CD4-positive, CD25-positive, alpha-beta regulatory T cell (primary cell): ENCODE data around the gene UQCRQ. TPM values are rescaled to one million over a fixed set of nuclear protein-coding genes. Genes with fewer than 3 reads are reported as not detected.

Experiments
- ATAC-seq, 2 donors: fragments of 150-1000 bp; cut with Tn5 transposase; one replicate each; pipeline ENCODE4 v1.10.0; 2021; ENCODE audit warnings: low read depth in 2 of 2, moderate number of reproducible peaks in 2 of 2, moderate library complexity in 1 of 2
- DNase-seq, 3 donors: peaks; one replicate each; pipeline versions ENCODE4 v3.0.0 to v3.0.0-alpha.2; 2012 to 2022; ENCODE audit warnings: mixed read lengths in 1 of 3
- H3K27ac ChIP-seq: one replicate; pipeline ENCODE4 v1.7.0; 2013; ENCODE audit warnings: mild to moderate bottlenecking, low read length; ENCODE audit not compliant: insufficient read depth, poor library complexity, severe bottlenecking
- H3K27me3 ChIP-seq: one replicate; pipeline ENCODE4 v1.7.0; 2013; ENCODE audit warnings: low read length; ENCODE audit not compliant: control insufficient read depth, insufficient read depth
- H3K36me3 ChIP-seq: one replicate; pipeline ENCODE4 v1.7.0; 2013; ENCODE audit warnings: mild to moderate bottlenecking, low read length, moderate library complexity; ENCODE audit not compliant: control insufficient read depth, insufficient read depth
- H3K4me1 ChIP-seq: 2 replicates; pipeline ENCODE4 v1.7.0; 2013; ENCODE audit warnings: mild to moderate bottlenecking, low read length; ENCODE audit not compliant: insufficient read depth, control insufficient read depth, poor library complexity, severe bottlenecking
- H3K4me3 ChIP-seq: one replicate; pipeline ENCODE4 v1.7.0; 2013; ENCODE audit warnings: low read depth, mild to moderate bottlenecking, low read length, moderate library complexity
- H3K9me3 ChIP-seq, 2 experiments: 1 replicate in 1 of 2; 2 replicates in 1 of 2; pipeline ENCODE4 v1.7.0; 2013; ENCODE audit warnings: low read length in 2 of 2, mild to moderate bottlenecking in 1 of 2, moderate library complexity in 1 of 2; ENCODE audit not compliant: control insufficient read depth in 2 of 2
- H3K27ac Mint-ChIP-seq, 3 donors: one replicate each; pipeline ENCODE4 v1.8.0; 2020 to 2022; ENCODE audit warnings: mild to moderate bottlenecking in 3 of 3, mixed read lengths in 3 of 3, moderate library complexity in 2 of 3
- H3K27me3 Mint-ChIP-seq: one replicate; pipeline ENCODE4 v1.8.0; 2022; ENCODE audit warnings: mild to moderate bottlenecking, mixed read lengths
- H3K36me3 Mint-ChIP-seq: one replicate; pipeline ENCODE4 v1.8.0; 2020; ENCODE audit warnings: mixed read lengths
- H3K4me1 Mint-ChIP-seq, 4 donors: one replicate each; pipeline ENCODE4 v1.8.0; 2020 to 2022; ENCODE audit warnings: mixed read lengths in 4 of 4, mild to moderate bottlenecking in 1 of 4
- H3K4me3 Mint-ChIP-seq, 4 donors: one replicate each; pipeline ENCODE4 v1.8.0; 2020 to 2022; ENCODE audit warnings: mild to moderate bottlenecking in 4 of 4, mixed read lengths in 4 of 4, moderate library complexity in 3 of 4
- H3K9me3 Mint-ChIP-seq, 7 donors: one replicate each; pipeline ENCODE4 v1.8.0; 2020 to 2022; ENCODE audit warnings: mixed read lengths in 7 of 7, mild to moderate bottlenecking in 3 of 7, moderate library complexity in 2 of 7
- polyA plus RNA-seq, 4 donors: library from polyadenylated mRNA; unstranded; fragments of 300-500 nt; fragmentation: Illumina TruSeq; gene quantifications; one replicate each; pipeline ENCODE4 v1.2.3, GENCODE V29; 2021
- total RNA-seq: library from RNA; stranded (reverse); gene quantifications from one replicate; pipeline ENCODE4 v1.2.3, GENCODE V29; 2022

Gene UQCRQ
- total and polyA plus RNA-seq, 5 donors from 2014 or later = 88.5 to 604 (median 562) TPM

- no peak for DNase-seq
- H3K4me3 Mint-ChIP-seq = no peak overlapping the region
- H3K4me3 ChIP-seq = no peak overlapping the region
- no peaks in the 10 kb centered on the region for H3K36me3 ChIP-seq
- peaks cover 30% of the 10 kb centered on the region for H3K27me3 Mint-ChIP-seq
- no peak for ATAC-seq
- H3K27me3 ChIP-seq = no peaks in the 10 kb centered on the region
- H3K9me3 ChIP-seq = no peaks in the 10 kb centered on the region
- H3K36me3 Mint-ChIP-seq = no peaks in the 10 kb centered on the region
- no peaks in the 10 kb centered on the region for H3K9me3 Mint-ChIP-seq
- H3K4me1 ChIP-seq = no peaks in the 10 kb centered on the region
- no peaks in the 10 kb centered on the region for H3K4me1 Mint-ChIP-seq
- no peak overlapping the region for H3K27ac ChIP-seq
- H3K27ac Mint-ChIP-seq = no peak overlapping the region
These were observed 28.6 kb upstream of the UQCRQ start for GRCh38 chr5:132837868-132838267.

GRCh38 chr5:132838516-132839282, 27.7 kb upstream of the UQCRQ start:
- ATAC-seq (no peak), DNase-seq (no peak)
- no peaks in the 10 kb centered on the region for H3K27me3 ChIP-seq
- no peaks in the 10 kb centered on the region for H3K9me3 Mint-ChIP-seq
- H3K4me1 ChIP-seq = no peaks in the 10 kb centered on the region
- no peak overlapping the region for H3K27ac ChIP-seq
- no peak overlapping the region for H3K27ac Mint-ChIP-seq
- H3K27me3 Mint-ChIP-seq = peaks cover 28% of the 10 kb centered on the region
- no peak overlapping the region for H3K4me3 ChIP-seq
- no peaks in the 10 kb centered on the region for H3K36me3 Mint-ChIP-seq
- H3K4me3 Mint-ChIP-seq = no peak overlapping the region
- H3K4me1 Mint-ChIP-seq = no peaks in the 10 kb centered on the region
- no peaks in the 10 kb centered on the region for H3K36me3 ChIP-seq
- no peaks in the 10 kb centered on the region for H3K9me3 ChIP-seq

GRCh38 chr5:132839426-132840301, 26.8 kb upstream of the UQCRQ start:
- Mint-ChIP-seq H3K36me3 (no peaks in the 10 kb centered on the region), H3K4me3 (no peak overlapping the region), H3K9me3 (no peaks in the 10 kb centered on the region), H3K27me3 (peaks cover 25% of the 10 kb centered on the region), H3K4me1 (no peaks in the 10 kb centered on the region), H3K27ac (no peak overlapping the region)
- H3K4me3 ChIP-seq = no peak overlapping the region
- no peak overlapping the region for H3K27ac ChIP-seq
- no peaks in the 10 kb centered on the region for H3K9me3 ChIP-seq
- DNase-seq (no peak), ATAC-seq (no peak)
- H3K36me3 ChIP-seq = no peaks in the 10 kb centered on the region
- H3K4me1 ChIP-seq = no peaks in the 10 kb centered on the region
- no peaks in the 10 kb centered on the region for H3K27me3 ChIP-seq

- Mint-ChIP-seq H3K27ac (no peak overlapping the region), H3K27me3 (peaks cover 29% of the 10 kb centered on the region), H3K4me1 (no peaks in the 10 kb centered on the region), H3K9me3 (no peaks in the 10 kb centered on the region), H3K36me3 (no peaks in the 10 kb centered on the region), H3K4me3 (no peak overlapping the region)
- H3K9me3 ChIP-seq = no peaks in the 10 kb centered on the region
- ATAC-seq = no peak
- H3K4me3 ChIP-seq = no peak overlapping the region
- no peak for DNase-seq
- H3K27me3 ChIP-seq = no peaks in the 10 kb centered on the region
- H3K27ac ChIP-seq = no peak overlapping the region
- no peaks in the 10 kb centered on the region for H3K4me1 ChIP-seq
- H3K36me3 ChIP-seq = no peaks in the 10 kb centered on the region
These were observed 26.1 kb upstream of the UQCRQ start for GRCh38 chr5:132840313-132840712.

GRCh38 chr5:132840896-132841295, 25.5 kb upstream of the UQCRQ start:
- H3K36me3 Mint-ChIP-seq = no peaks in the 10 kb centered on the region
- Histone ChIP-seq H3K27me3 (no peaks in the 10 kb centered on the region), H3K9me3 (no peaks in the 10 kb centered on the region), H3K4me3 (no peak overlapping the region), H3K36me3 (no peaks in the 10 kb centered on the region), H3K27ac (no peak overlapping the region), H3K4me1 (no peaks in the 10 kb centered on the region)
- peaks cover 32% of the 10 kb centered on the region for H3K27me3 Mint-ChIP-seq
- DNase-seq (no peak), ATAC-seq (no peak)
- H3K9me3 Mint-ChIP-seq = peaks cover 0 to 1% (median 0%) of the 10 kb centered on the region in 7 donors
- no peak overlapping the region for H3K27ac Mint-ChIP-seq
- H3K4me3 Mint-ChIP-seq = no peak overlapping the region
- no peaks in the 10 kb centered on the region for H3K4me1 Mint-ChIP-seq

- Mint-ChIP-seq H3K9me3 (peaks cover 0 to 1% (median 0%) of the 10 kb centered on the region in 7 donors), H3K27me3 (peaks cover 31% of the 10 kb centered on the region), H3K27ac (no peak overlapping the region), H3K36me3 (no peaks in the 10 kb centered on the region), H3K4me1 (no peaks in the 10 kb centered on the region), H3K4me3 (no peak overlapping the region)
- Histone ChIP-seq H3K36me3 (no peaks in the 10 kb centered on the region), H3K27me3 (no peaks in the 10 kb centered on the region), H3K4me1 (no peaks in the 10 kb centered on the region), H3K4me3 (no peak overlapping the region), H3K9me3 (no peaks in the 10 kb centered on the region), H3K27ac (no peak overlapping the region)
- ATAC-seq = no peak
- DNase-seq = no peak
These were observed 25.1 kb upstream of the UQCRQ start for GRCh38 chr5:132841305-132841704.

GRCh38 chr5:132848270-132848669, 18.2 kb upstream of the UQCRQ start:
- DNase-seq = no peak
- ATAC-seq = no peak
- H3K36me3 ChIP-seq = no peaks in the 10 kb centered on the region
- H3K4me1 ChIP-seq = no peaks in the 10 kb centered on the region
- no peak overlapping the region for H3K27ac Mint-ChIP-seq
- no peaks in the 10 kb centered on the region for H3K4me1 Mint-ChIP-seq
- H3K4me3 Mint-ChIP-seq = no peak overlapping the region
- no peaks in the 10 kb centered on the region for H3K36me3 Mint-ChIP-seq
- H3K27ac ChIP-seq = no peak overlapping the region
- no peaks in the 10 kb centered on the region for H3K27me3 ChIP-seq
- no peak overlapping the region for H3K4me3 ChIP-seq
- peaks cover 0 to 3% (median 0%) of the 10 kb centered on the region in 7 donors for H3K9me3 Mint-ChIP-seq
- H3K27me3 Mint-ChIP-seq = peaks cover 26% of the 10 kb centered on the region
- no peaks in the 10 kb centered on the region for H3K9me3 ChIP-seq
